ENCODE data around the gene FAM131C. TPM values are rescaled to one million over a fixed set of nuclear protein-coding genes. Genes with fewer than 3 reads are reported as not detected.
A peak's percentile ranks its signal among the peaks of the same experiment; 100 is the strongest.
"Not testable (repeated sequence)": the region's sequence is repeated elsewhere in the genome, so short reads cannot be mapped to it uniquely, and the experiment has no call there.

FAM131C gene
- total RNA-seq, 1 donor, result 0.36 TPM

DNA sequence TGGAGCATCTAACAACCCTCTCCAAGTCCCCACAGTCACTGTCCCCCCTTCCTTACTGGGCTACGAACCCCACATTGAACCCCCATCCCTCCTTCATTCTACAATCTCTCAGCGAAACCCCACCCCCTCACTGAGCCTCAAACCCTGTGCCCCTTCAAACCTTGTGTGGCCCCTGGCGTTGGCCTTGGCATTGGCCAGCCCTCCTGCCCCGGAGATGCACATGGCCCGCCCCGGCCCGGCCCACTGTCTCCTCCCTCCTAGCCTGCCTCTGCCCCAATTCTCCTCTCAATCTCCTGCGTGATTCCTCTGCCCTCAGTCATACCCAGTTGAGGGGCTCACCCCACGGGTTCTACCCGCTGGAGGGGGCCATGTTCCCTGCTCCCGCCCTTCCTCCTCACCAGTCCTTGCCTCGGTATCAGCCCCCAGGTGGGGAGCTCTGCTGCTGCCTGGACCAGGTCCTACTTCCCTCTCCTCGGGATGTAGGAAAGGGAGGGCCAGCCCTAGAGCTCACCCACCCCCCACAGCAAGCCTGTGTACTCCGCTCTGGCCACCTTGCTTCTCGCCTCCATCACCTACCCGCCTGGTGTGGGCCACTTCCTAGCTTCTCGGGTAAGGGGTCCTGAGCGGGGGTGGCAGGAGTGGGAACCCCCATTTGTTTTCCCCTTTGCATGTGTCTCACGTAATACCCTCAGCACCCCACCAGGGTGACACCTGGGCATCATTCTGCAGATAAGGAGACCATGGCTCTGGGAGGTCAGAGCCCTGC, 45.0 kb downstream of the FAM131C start:
- peak; percentile 82 for DNase-seq (ENCODE audit: insufficient read length, low spot score, missing footprints)
- Histone ChIP-seq H3K27me3 (ENCODE audit: insufficient read depth, low read length) (no peaks in the 10 kb centered on the region), H3K36me3 (ENCODE audit: insufficient read depth, low read length) (no peaks in the 10 kb centered on the region), H4K20me1 (ENCODE audit: insufficient read depth, low read length) (no peaks in the 10 kb centered on the region), H3K79me2 (ENCODE audit: insufficient read depth, low read length) (no peaks in the 10 kb centered on the region), H3K4me1 (ENCODE audit: insufficient read depth, low read length) (no peaks in the 10 kb centered on the region), H3K27ac (ENCODE audit: low read depth, low read length) (no peak overlapping the region), H2AFZ (ENCODE audit: low read length) (no peak overlapping the region), H3K4me2 (ENCODE audit: insufficient read depth, low read length) (no peak overlapping the region), H3K9me3 (ENCODE audit: low read depth, low read length) (no peaks in the 10 kb centered on the region), H3K4me3 (ENCODE audit: insufficient read depth, low read length) (no peak overlapping the region)
- no peak for TF ChIP-seq CTCF (IDR thresholded peaks at IDR 0.05; ENCODE audit: extremely low read depth, low read depth, low read length)

DNA sequence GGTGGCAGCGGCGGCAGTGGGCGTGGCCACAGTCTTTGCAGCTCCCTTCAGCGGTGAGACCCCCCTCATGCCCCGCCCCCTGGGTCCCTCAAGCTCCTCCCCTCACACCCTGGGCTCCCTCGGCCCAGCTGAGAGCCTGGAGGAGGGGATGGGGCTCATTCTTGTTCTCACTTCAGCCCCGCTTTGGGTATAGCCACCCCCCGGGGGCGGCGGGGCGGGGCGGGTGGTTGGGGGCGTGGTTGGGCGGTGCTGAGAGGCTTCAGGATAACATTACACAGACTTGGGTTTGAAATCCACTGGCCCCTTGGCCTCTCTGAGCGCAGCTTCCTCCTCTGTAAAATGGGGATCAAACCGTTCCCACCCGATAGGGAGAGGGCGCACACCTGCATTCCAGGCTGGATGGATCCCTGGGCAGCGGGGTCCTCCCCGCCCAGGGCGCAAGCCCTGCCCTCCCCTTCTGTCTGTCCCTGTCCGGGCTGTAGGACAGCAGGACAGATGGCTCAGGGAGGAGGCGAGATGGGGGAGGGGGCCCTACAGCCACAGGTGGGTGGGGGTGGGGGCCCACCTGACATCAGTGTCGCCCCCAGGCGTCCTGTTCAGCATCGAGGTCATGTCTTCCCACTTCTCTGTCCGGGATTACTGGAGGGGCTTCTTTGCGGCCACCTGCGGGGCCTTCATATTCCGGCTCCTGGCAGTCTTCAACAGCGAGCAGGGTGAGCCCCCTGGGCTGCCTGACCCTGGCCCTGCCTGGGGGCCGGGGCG, 46.5 kb downstream of the FAM131C start:
- Histone ChIP-seq H3K27ac (ENCODE audit: low read depth, low read length) (no peak overlapping the region), H3K79me2 (ENCODE audit: insufficient read depth, low read length) (no peaks in the 10 kb centered on the region), H3K4me3 (ENCODE audit: insufficient read depth, low read length) (no peak overlapping the region), H3K4me2 (ENCODE audit: insufficient read depth, low read length) (peak overlapping the region; percentile 64), H3K9me3 (ENCODE audit: low read depth, low read length) (no peaks in the 10 kb centered on the region), H3K36me3 (ENCODE audit: insufficient read depth, low read length) (no peaks in the 10 kb centered on the region), H4K20me1 (ENCODE audit: insufficient read depth, low read length) (no peaks in the 10 kb centered on the region), H3K4me1 (ENCODE audit: insufficient read depth, low read length) (no peaks in the 10 kb centered on the region), H3K27me3 (ENCODE audit: insufficient read depth, low read length) (no peaks in the 10 kb centered on the region), H2AFZ (ENCODE audit: low read length) (no peak overlapping the region)
- DNase-seq (ENCODE audit: insufficient read length, low spot score, missing footprints), result peak; percentile 90
- no peak for TF ChIP-seq CTCF (IDR thresholded peaks at IDR 0.05; ENCODE audit: extremely low read depth, low read depth, low read length)

- not testable (repeated sequence) for H3K9me3 ChIP-seq (ENCODE audit: low read depth, low read length); H3K27ac ChIP-seq (ENCODE audit: low read depth, low read length); H3K27me3 ChIP-seq (ENCODE audit: insufficient read depth, low read length); H4K20me1 ChIP-seq (ENCODE audit: insufficient read depth, low read length); H3K4me2 ChIP-seq (ENCODE audit: insufficient read depth, low read length); H3K79me2 ChIP-seq (ENCODE audit: insufficient read depth, low read length); H3K4me1 ChIP-seq (ENCODE audit: insufficient read depth, low read length); H3K36me3 ChIP-seq (ENCODE audit: insufficient read depth, low read length); H2AFZ ChIP-seq (ENCODE audit: low read length); H3K4me3 ChIP-seq (ENCODE audit: insufficient read depth, low read length)
- peak; percentile 32 for DNase-seq (ENCODE audit: insufficient read length, low spot score, missing footprints)
Observed at GRCh38 chr1:16026302-16026701, 47.1 kb downstream of the FAM131C start.

DNA sequence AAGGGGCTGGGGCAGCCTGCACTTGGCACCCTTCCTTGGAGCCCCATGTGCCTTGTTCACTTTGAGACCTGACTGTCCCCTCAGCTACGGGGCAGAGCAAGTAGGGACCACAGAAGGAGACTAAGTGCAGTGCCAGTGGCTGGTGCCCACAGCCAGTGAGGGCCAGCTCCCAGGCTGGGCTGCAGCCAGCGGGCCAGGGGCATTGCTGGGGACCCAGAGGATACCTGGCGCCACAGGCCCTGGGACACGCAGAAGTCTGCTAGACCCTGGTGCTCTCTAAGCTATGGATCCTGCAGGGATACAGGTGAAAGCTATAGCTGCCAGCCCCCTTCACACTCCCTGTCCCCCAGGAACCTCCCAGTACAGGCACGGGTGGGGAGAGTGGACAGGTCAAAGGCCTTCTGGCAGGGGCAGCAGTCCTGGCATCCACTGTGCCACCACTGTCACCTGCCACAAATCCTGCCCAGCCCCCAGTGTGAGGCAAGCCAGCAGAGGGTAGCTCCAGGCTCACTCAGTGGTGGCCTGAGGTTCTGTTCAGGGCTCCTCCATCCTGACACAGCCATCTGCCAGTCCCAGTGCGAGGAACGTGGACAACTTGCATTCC, 50.3 kb downstream of the FAM131C start:
- TF ChIP-seq CTCF (IDR thresholded peaks at IDR 0.05; ENCODE audit: extremely low read depth, low read depth, low read length), result no peak
- Histone ChIP-seq H3K27ac (ENCODE audit: low read depth, low read length) (no peak overlapping the region), H3K36me3 (ENCODE audit: insufficient read depth, low read length) (no peaks in the 10 kb centered on the region), H3K4me2 (ENCODE audit: insufficient read depth, low read length) (no peak overlapping the region), H2AFZ (ENCODE audit: low read length) (no peak overlapping the region), H4K20me1 (ENCODE audit: insufficient read depth, low read length) (no peaks in the 10 kb centered on the region), H3K4me3 (ENCODE audit: insufficient read depth, low read length) (no peak overlapping the region), H3K9me3 (ENCODE audit: low read depth, low read length) (no peaks in the 10 kb centered on the region), H3K4me1 (ENCODE audit: insufficient read depth, low read length) (peaks cover 26% of the 10 kb centered on the region), H3K79me2 (ENCODE audit: insufficient read depth, low read length) (no peaks in the 10 kb centered on the region), H3K27me3 (ENCODE audit: insufficient read depth, low read length) (no peaks in the 10 kb centered on the region)
- peak; percentile 46 for DNase-seq (ENCODE audit: insufficient read length, low spot score, missing footprints)

Measured in osteoblast (primary cell).